IMR-90 (cell line): ENCODE results near the gene C5AR2. TPM values are rescaled to one million over a fixed set of nuclear protein-coding genes. Genes with fewer than 3 reads are reported as not detected.

Experiments
- ATAC-seq: fragments of 200-7000 bp; cut with Tn5 transposase; 2 replicates; pipeline ENCODE4 v1.9.1; 2020; ENCODE audit warnings: low read depth, mild to moderate bottlenecking, moderate library complexity
- BruUV-seq: library from RNA; stranded (reverse); fragments of 400-500 nt; replicated peaks from 2 replicates; lab custom pipeline; 2021; lab: Mats Ljungman, UMichigan
- CTCF ChIA-PET: fragments of 300-600 bp; formaldehyde crosslinking; extraction: SDS; loops from one replicate; lab custom pipeline; 2021; ENCODE audit warnings: antibody characterized with exemption; lab: Yijun Ruan, JAX
- POLR2A ChIA-PET: fragments of 300-600 bp; sonication (Branson Sonifier 250); formaldehyde crosslinking; loops from one replicate; lab custom pipeline; 2022; ENCODE audit warnings: antibody characterized with exemption; ENCODE audit not compliant: unreplicated experiment; lab: Charles Lee
- DNase-seq: peaks from one replicate; pipeline ENCODE4 v3.0.0; 2013
- H2AFZ ChIP-seq: replicated peaks from 2 replicates; pipeline ENCODE3; 2013; ENCODE audit warnings: low read length, mild to moderate bottlenecking; ENCODE audit not compliant: poor library complexity
- H2AK5ac ChIP-seq: 2 replicates; pipeline ENCODE4 v1.6.1; 2013; ENCODE audit warnings: low read depth, low read length, inconsistent platforms
- H2AK9ac ChIP-seq: replicated peaks from 2 replicates; pipeline ENCODE3; 2013; ENCODE audit warnings: mild to moderate bottlenecking, low read depth, low read length, moderate library complexity; ENCODE audit not compliant: poor library complexity
- H2BK120ac ChIP-seq: 2 replicates; pipeline ENCODE4 v1.6.1; 2013; ENCODE audit warnings: low read depth, low read length, inconsistent platforms
- H2BK15ac ChIP-seq: 3 replicates; pipeline ENCODE4 v1.6.1; 2013; ENCODE audit warnings: low read depth, low read length, inconsistent platforms
- H2BK20ac ChIP-seq: 2 replicates; pipeline ENCODE4 v1.6.1; 2013; ENCODE audit warnings: low read depth, mild to moderate bottlenecking, inconsistent platforms, low read length, moderate library complexity
- H2BK5ac ChIP-seq: 2 replicates; pipeline ENCODE4 v1.6.1; 2013; ENCODE audit warnings: mild to moderate bottlenecking, low read depth, low read length, inconsistent platforms; ENCODE audit not compliant: poor library complexity, severe bottlenecking
- H3K14ac ChIP-seq: replicated peaks from 2 replicates; pipeline ENCODE4 v1.6.1; 2013; ENCODE audit warnings: low read depth, low read length, inconsistent platforms
- H3K18ac ChIP-seq: 2 replicates; pipeline ENCODE4 v1.6.1; 2013; ENCODE audit warnings: low read depth, low read length, control low read depth
- H3K23ac ChIP-seq: 2 replicates; pipeline ENCODE4 v1.6.1; 2013; ENCODE audit warnings: low read depth, low read length, inconsistent platforms
- H3K27ac ChIP-seq: 2 replicates; pipeline ENCODE4 v1.5.1; 2013; ENCODE audit warnings: mild to moderate bottlenecking, control low read depth, low read length; ENCODE audit not compliant: insufficient read depth
- H3K27me3 ChIP-seq: 2 replicates; pipeline ENCODE4 v1.6.1; 2013; ENCODE audit warnings: low read length; ENCODE audit not compliant: control insufficient read depth, insufficient read depth
- H3K36me3 ChIP-seq: 2 replicates; pipeline ENCODE4 v1.6.1; 2013; ENCODE audit warnings: low read length, mixed read lengths; ENCODE audit not compliant: control insufficient read depth, insufficient read depth
- H3K4ac ChIP-seq: 2 replicates; pipeline ENCODE4 v1.6.1; 2013; ENCODE audit warnings: low read depth, low read length, inconsistent platforms
- H3K4me1 ChIP-seq: 2 replicates; pipeline ENCODE4 v1.6.1; 2013; ENCODE audit warnings: low read length, mixed read lengths; ENCODE audit not compliant: control insufficient read depth, insufficient read depth
- H3K4me2 ChIP-seq: 2 replicates; pipeline ENCODE4 v1.6.1; 2013; ENCODE audit warnings: low read depth, mild to moderate bottlenecking, control low read depth, low read length, moderate library complexity
- H3K4me3 ChIP-seq: 2 replicates; pipeline ENCODE4 v1.5.1; 2013; ENCODE audit warnings: low read depth, mild to moderate bottlenecking, control low read depth, low read length, moderate library complexity; ENCODE audit not compliant: insufficient read depth
- H3K56ac ChIP-seq: 2 replicates; pipeline ENCODE4 v1.6.1; 2013; ENCODE audit warnings: low read length, inconsistent platforms; ENCODE audit not compliant: insufficient read depth; ENCODE audit errors: extremely low read depth
- H3K79me1 ChIP-seq, 2 experiments: 2 replicates each; pipeline ENCODE4 v1.6.1; 2013; ENCODE audit warnings: low read length in 2 of 2, inconsistent platforms in 1 of 2, low read depth in 1 of 2
- H3K9ac ChIP-seq: 2 replicates; pipeline ENCODE4 v1.6.1; 2013; ENCODE audit warnings: low read depth, low read length, control low read depth
- H3K9me1 ChIP-seq: 2 replicates; pipeline ENCODE4 v1.6.1; 2013; ENCODE audit warnings: low read length, inconsistent platforms; ENCODE audit not compliant: insufficient read depth
- H3K9me3 ChIP-seq: 2 replicates; pipeline ENCODE4 v1.6.1; 2013; ENCODE audit warnings: low read length; ENCODE audit not compliant: control insufficient read depth, insufficient read depth
- H4K20me1 ChIP-seq: 2 replicates; pipeline ENCODE4 v1.6.1; 2013; ENCODE audit warnings: low read length, inconsistent platforms; ENCODE audit not compliant: insufficient read depth
- H4K5ac ChIP-seq: 2 replicates; pipeline ENCODE4 v1.6.1; 2013; ENCODE audit warnings: mild to moderate bottlenecking, low read depth, low read length, control low read depth
- H4K8ac ChIP-seq, 2 experiments: 2 replicates each; pipeline ENCODE4 v1.6.1; 2013; ENCODE audit warnings: low read depth in 2 of 2, low read length in 2 of 2, control low read depth in 1 of 2, inconsistent platforms in 1 of 2
- H4K91ac ChIP-seq: 2 replicates; pipeline ENCODE4 v1.6.1; 2013; ENCODE audit warnings: low read depth, low read length, inconsistent platforms; ENCODE audit not compliant: insufficient read depth
- MAFK ChIP-seq: IDR thresholded peaks from 2 replicates; pipeline ENCODE4 v1.6.1; 2012; ENCODE audit warnings: low read depth, low read length, improper control_type of control experiment
- MXI1 ChIP-seq: IDR thresholded peaks from 2 replicates; pipeline ENCODE4 v1.6.1; 2012; ENCODE audit warnings: low read depth, mild to moderate bottlenecking, low read length, moderate library complexity, borderline replicate concordance
- RCOR1 ChIP-seq: IDR thresholded peaks from 2 replicates; pipeline ENCODE4 v1.6.1; 2012; ENCODE audit warnings: mild to moderate bottlenecking, low read length, improper control_type of control experiment; ENCODE audit not compliant: insufficient replicate concordance
- WGBS, 2 experiments: methylation state at CpG; one replicate each; pipeline versions ENCODE4 v1.1.5 to v1.1.7; 2013; ENCODE audit warnings: missing lambda C conversion rate in 2 of 2; ENCODE audit not compliant: insufficient read length in 1 of 2; ENCODE audit errors: extremely low coverage in 2 of 2; 5-methylcytosine and 5-hydroxymethylcytosine counted together
- dilution Hi-C: fragments of 300-500 bp; cut with HindIII; formaldehyde crosslinking; loops from one replicate; pipeline ENCODE4 v1.14.3; 2018; ENCODE audit warnings: low sequenced_read_pairs; ENCODE audit not compliant: unreplicated experiment
- in situ Hi-C: fragments of 300-500 bp; cut with MboI; formaldehyde crosslinking; loops from 3 replicates; pipeline ENCODE4 v1.14.3; 2019; ENCODE audit warnings: low sequenced_read_pairs, inconsistent platforms, mixed read lengths
- intact Hi-C: fragments of 100-400 bp; cut with micrococcal nuclease; formaldehyde crosslinking; loops from 2 replicates; pipeline ENCODE4 v1.10.0; 2022
- polyA plus RNA-seq, 3 experiments: library from polyadenylated mRNA; depleted of rRNA; stranded (reverse); fragments of >200 nt; gene quantifications; 2 replicates each; pipeline ENCODE4 v1.2.3, GENCODE V29; 2012; ENCODE audit warnings: low replicate concordance in 1 of 3
- total RNA-seq: library from RNA; depleted of rRNA; stranded (reverse); fragments of >200 nt; gene quantifications from 2 replicates; pipeline ENCODE4 v1.2.3, GENCODE V29; 2012

The C5AR2 gene
- total and polyA plus RNA-seq, 2 of the 4 experiments (the other 2 are of a cell fraction) = not detected

GRCh38 chr19:47353307-47353712 lies 21.3 kb downstream of the C5AR2 start:
- peaks cover 49% of the 10 kb centered on the region for H3K36me3 ChIP-seq
- no peaks in the 10 kb centered on the region for H3K27me3 ChIP-seq
- no peak overlapping the region for H4K8ac ChIP-seq
- H2BK120ac ChIP-seq = no peak overlapping the region
- POLR2A ChIA-PET = no interaction called here
- BruUV-seq = no TSS peak
- no peak overlapping the region for H3K14ac ChIP-seq
- no peak overlapping the region for H4K91ac ChIP-seq
- H4K5ac ChIP-seq = no peak overlapping the region
- no peak overlapping the region for H3K4ac ChIP-seq
- no peak overlapping the region for H2AFZ ChIP-seq
- H4K20me1 ChIP-seq = no peaks in the 10 kb centered on the region; the same call in 1 of the 2 replicates
- 94% methylated on average over 18 of the region's 24 CpGs; no CpG with 5 or more reads in 1 of the 2 experiments for WGBS, 2 experiments
- H3K18ac ChIP-seq = no peak overlapping the region
- no peak overlapping the region for H2AK9ac ChIP-seq
- H2AK5ac ChIP-seq = no peak overlapping the region
- H2BK15ac ChIP-seq = no peak overlapping the region
- H3K9me1 ChIP-seq = peaks cover 3% of the 10 kb centered on the region; the same call in 1 of the 2 replicates
- H3K23ac ChIP-seq = no peak overlapping the region
- in situ Hi-C loops (no loop called here), intact Hi-C loops (no loop called here), dilution Hi-C loops (no loop called here)
- H3K9me3 ChIP-seq = no peaks in the 10 kb centered on the region
- peaks cover 52 to 58% of the 10 kb centered on the region in 2 experiments for H3K79me1 ChIP-seq
- DNase-seq = no peak
- H3K9ac ChIP-seq = no peak overlapping the region
- no peaks in the 10 kb centered on the region; the same call in 1 of the 2 replicates for H3K4me1 ChIP-seq
- ATAC-seq = no peak
- no peak overlapping the region for H3K56ac ChIP-seq
- CTCF ChIA-PET = no interaction called here
- no peak overlapping the region for H3K4me2 ChIP-seq
- no peak overlapping the region for H3K27ac ChIP-seq
- no peak overlapping the region for H3K4me3 ChIP-seq
- H2BK20ac ChIP-seq = no peak overlapping the region
- TF ChIP-seq RCOR1 (no peak), MXI1 (no peak), MAFK (no peak)
- H2BK5ac ChIP-seq = no peak overlapping the region
